Activated T-cell treated with anti-CD3 and anti-CD28 coated beads, Interleukin-2, amount 50 U/mL, for 72 hours (primary cell): Measurements from ENCODE around the gene CCDC148. TPM values are rescaled to one million over a fixed set of nuclear protein-coding genes. Genes with fewer than 3 reads are reported as not detected.

ENCODE experiments used
- ATAC-seq, 2 donors: fragments of 150-1000 bp; cut with Tn5 transposase; replicated peaks in 1 of 2; 2 replicates each; pipeline ENCODE4 v1.10.0; 2021; ENCODE audit warnings: moderate library complexity in 2 of 2, mild to moderate bottlenecking in 1 of 2
- DNase-seq, 2 donors: peaks; one replicate each; pipeline ENCODE4 v3.0.0; 2021 to 2022; ENCODE audit warnings: mixed read lengths in 1 of 2
- H3K27ac Mint-ChIP-seq: one replicate; pipeline ENCODE4 v1.8.0; 2022; ENCODE audit warnings: mild to moderate bottlenecking, moderate library complexity, mixed read lengths
- H3K27me3 Mint-ChIP-seq: one replicate; pipeline ENCODE4 v1.8.0; 2022; ENCODE audit warnings: low read depth, mixed read lengths
- H3K36me3 Mint-ChIP-seq, 2 donors: one replicate each; pipeline ENCODE4 v1.8.0; 2022; ENCODE audit warnings: mixed read lengths in 2 of 2, mild to moderate bottlenecking in 1 of 2; ENCODE audit not compliant: insufficient read depth in 2 of 2
- H3K4me1 Mint-ChIP-seq: one replicate; pipeline ENCODE4 v1.8.0; 2022; ENCODE audit warnings: low read depth, mixed read lengths
- H3K4me3 Mint-ChIP-seq, 2 donors: one replicate each; pipeline ENCODE4 v1.8.0; 2022; ENCODE audit warnings: mild to moderate bottlenecking in 2 of 2, mixed read lengths in 2 of 2, moderate library complexity in 2 of 2
- H3K9me3 Mint-ChIP-seq, 2 donors: one replicate each; pipeline ENCODE4 v1.8.0; 2022; ENCODE audit warnings: mixed read lengths in 2 of 2
- total RNA-seq, 2 donors: library from RNA; stranded (reverse); gene quantifications; one replicate each; pipeline ENCODE4 v1.2.3, GENCODE V29; 2022

CCDC148 gene
- total RNA-seq, 2 donors from 2014 or later, result 0.14 TPM; not detected in 1

GRCh38 chr2:158197940-158198339, 258.6 kb downstream of the CCDC148 start:
- Mint-ChIP-seq H3K27me3 (peaks cover 31% of the 10 kb centered on the region), H3K4me1 (peaks cover 5% of the 10 kb centered on the region), H3K27ac (no peak overlapping the region), H3K4me3 (no peak overlapping the region), H3K36me3 (no peaks in the 10 kb centered on the region), H3K9me3 (no peaks in the 10 kb centered on the region)
- DNase-seq (no peak), ATAC-seq (no peak)

- no peak for ATAC-seq
- Mint-ChIP-seq H3K4me1 (peaks cover 25% of the 10 kb centered on the region), H3K36me3 (no peaks in the 10 kb centered on the region), H3K27ac (no peak overlapping the region), H3K27me3 (peaks cover 28% of the 10 kb centered on the region), H3K4me3 (no peak overlapping the region), H3K9me3 (no peaks in the 10 kb centered on the region)
- DNase-seq, result no peak
Observed at GRCh38 chr2:158194229-158194628, 262.3 kb downstream of the CCDC148 start.

- H3K4me3 Mint-ChIP-seq, result no peak overlapping the region
- no peaks in the 10 kb centered on the region for H3K9me3 Mint-ChIP-seq
Observed at GRCh38 chr2:158192515-158193443, 263.8 kb downstream of the CCDC148 start.

GRCh38 chr2:158191076-158191895, 265.3 kb downstream of the CCDC148 start:
- Mint-ChIP-seq H3K4me3 (peak overlapping the region; percentile 53 to 71), H3K4me1 (peaks cover 25% of the 10 kb centered on the region), H3K27me3 (peaks cover 19% of the 10 kb centered on the region), H3K9me3 (no peaks in the 10 kb centered on the region), H3K27ac (peak overlapping the region; percentile 22), H3K36me3 (no peaks in the 10 kb centered on the region)
- peak; percentile 89 to 93 for ATAC-seq
- peak; percentile 21 to 49 for DNase-seq

More at GRCh38 chr2:158192515-158193443, 263.8 kb downstream of the CCDC148 start:
- Mint-ChIP-seq H3K4me1 (peaks cover 25% of the 10 kb centered on the region), H3K36me3 (no peaks in the 10 kb centered on the region), H3K27me3 (peaks cover 28% of the 10 kb centered on the region), H3K27ac (no peak overlapping the region)
- DNase-seq, result no peak
- ATAC-seq, result no peak

GRCh38 chr2:158189526-158189925, 267.0 kb downstream of the CCDC148 start:
- DNase-seq (no peak), ATAC-seq (no peak)
- H3K4me1 Mint-ChIP-seq, result peaks cover 25% of the 10 kb centered on the region
- no peaks in the 10 kb centered on the region for H3K36me3 Mint-ChIP-seq
- peaks cover 6% of the 10 kb centered on the region for H3K27me3 Mint-ChIP-seq
- no peaks in the 10 kb centered on the region for H3K9me3 Mint-ChIP-seq
- peak overlapping the region in 1 of 2 donors; percentile 47 for H3K4me3 Mint-ChIP-seq
- H3K27ac Mint-ChIP-seq, result no peak overlapping the region

- Mint-ChIP-seq H3K27me3 (peaks cover 3% of the 10 kb centered on the region), H3K4me1 (peaks cover 19% of the 10 kb centered on the region), H3K4me3 (no peak overlapping the region), H3K27ac (no peak overlapping the region), H3K9me3 (no peaks in the 10 kb centered on the region), H3K36me3 (no peaks in the 10 kb centered on the region)
- DNase-seq (no peak), ATAC-seq (no peak)
Observed at GRCh38 chr2:158187908-158188307, 268.6 kb downstream of the CCDC148 start.

- ATAC-seq, result peak; percentile 68 to 70
- Mint-ChIP-seq H3K9me3 (no peaks in the 10 kb centered on the region), H3K36me3 (no peaks in the 10 kb centered on the region), H3K4me3 (no peak overlapping the region), H3K4me1 (peaks cover 5% of the 10 kb centered on the region), H3K27ac (no peak overlapping the region), H3K27me3 (peaks cover 26% of the 10 kb centered on the region)
- DNase-seq, result peak in 1 of 2 donors; percentile 2
Observed at GRCh38 chr2:158184556-158185343, 271.8 kb downstream of the CCDC148 start.

- Mint-ChIP-seq H3K27me3 (peaks cover 29% of the 10 kb centered on the region), H3K4me1 (peaks cover 5% of the 10 kb centered on the region), H3K27ac (no peak overlapping the region), H3K36me3 (no peaks in the 10 kb centered on the region), H3K9me3 (no peaks in the 10 kb centered on the region), H3K4me3 (no peak overlapping the region)
- DNase-seq (no peak), ATAC-seq (no peak)
Observed at GRCh38 chr2:158184001-158184400, 272.6 kb downstream of the CCDC148 start.

- no peak for ATAC-seq
- DNase-seq, result no peak
- Mint-ChIP-seq H3K36me3 (no peaks in the 10 kb centered on the region), H3K4me1 (peaks cover 5% of the 10 kb centered on the region), H3K4me3 (no peak overlapping the region), H3K27me3 (peaks cover 42% of the 10 kb centered on the region), H3K9me3 (no peaks in the 10 kb centered on the region), H3K27ac (no peak overlapping the region)
Observed at GRCh38 chr2:158182676-158183295, 273.8 kb downstream of the CCDC148 start.

- H3K27me3 Mint-ChIP-seq, result peaks cover 43% of the 10 kb centered on the region
- H3K4me1 Mint-ChIP-seq, result peaks cover 5% of the 10 kb centered on the region
- no peaks in the 10 kb centered on the region for H3K9me3 Mint-ChIP-seq
- H3K36me3 Mint-ChIP-seq, result no peaks in the 10 kb centered on the region
- no peak for ATAC-seq
- no peak for DNase-seq
- no peak overlapping the region for H3K4me3 Mint-ChIP-seq
- no peak overlapping the region for H3K27ac Mint-ChIP-seq
Observed at GRCh38 chr2:158181171-158181570, 275.4 kb downstream of the CCDC148 start.

GRCh38 chr2:158179660-158180059, 276.9 kb downstream of the CCDC148 start:
- H3K9me3 Mint-ChIP-seq, result no peaks in the 10 kb centered on the region
- H3K36me3 Mint-ChIP-seq, result no peaks in the 10 kb centered on the region
- DNase-seq, result no peak
- H3K4me3 Mint-ChIP-seq, result no peak overlapping the region
- H3K27ac Mint-ChIP-seq, result no peak overlapping the region
- H3K4me1 Mint-ChIP-seq, result peaks cover 5% of the 10 kb centered on the region
- H3K27me3 Mint-ChIP-seq, result peaks cover 43% of the 10 kb centered on the region
- no peak for ATAC-seq

GRCh38 chr2:158178646-158179045, 277.9 kb downstream of the CCDC148 start:
- Mint-ChIP-seq H3K27ac (no peak overlapping the region), H3K27me3 (peaks cover 43% of the 10 kb centered on the region), H3K4me1 (peaks cover 5% of the 10 kb centered on the region), H3K4me3 (no peak overlapping the region), H3K9me3 (no peaks in the 10 kb centered on the region), H3K36me3 (no peaks in the 10 kb centered on the region)
- ATAC-seq (no peak), DNase-seq (no peak)
